BJ (cell line): ENCODE results near the gene WNK1. TPM values are rescaled to one million over a fixed set of nuclear protein-coding genes. Genes with fewer than 3 reads are reported as not detected.
"Not testable (repeated sequence)": the region's sequence is repeated elsewhere in the genome, so short reads cannot be mapped to it uniquely, and the experiment has no call there.

ENCODE experiments used
- CTCF ChIA-PET: fragments of 350-600 bp; formaldehyde crosslinking; extraction: SDS; loops from one replicate; lab custom pipeline; 2021; ENCODE audit warnings: antibody characterized with exemption, inconsistent platforms; lab: Yijun Ruan, JAX
- POLR2A ChIA-PET: fragments of 300-600 bp; sonication (Branson Sonifier 250); formaldehyde crosslinking; extraction: SDS; loops from one replicate; lab custom pipeline; 2021; ENCODE audit warnings: antibody characterized with exemption; lab: Charles Lee
- DNase-seq: peaks from one replicate; pipeline ENCODE4 v3.0.0-alpha.2; 2011; ENCODE audit warnings: low read depth
- H3K27me3 ChIP-seq: 2 replicates; pipeline ENCODE4 v1.6.0; 2011; ENCODE audit warnings: low read length; ENCODE audit not compliant: control insufficient read depth, insufficient read depth
- H3K36me3 ChIP-seq: 2 replicates; pipeline ENCODE4 v1.5.1; 2011; ENCODE audit warnings: low read length; ENCODE audit not compliant: control insufficient read depth, insufficient read depth
- H3K4me3 ChIP-seq: 2 replicates; pipeline ENCODE4 v1.5.1; 2011; ENCODE audit warnings: low read depth, mild to moderate bottlenecking, control low read depth, low read length
- polyA plus RNA-seq: library from polyadenylated mRNA; depleted of rRNA; stranded (reverse); fragments of >200 nt; gene quantifications from 2 replicates; pipeline ENCODE4 v1.2.3, GENCODE V29; 2011
- TF ChIP-seq, protein P1 (sequence below): IDR thresholded peaks from 2 replicates; pipeline ENCODE4 v1.5.1; 2011; ENCODE audit warnings: low read depth, mild to moderate bottlenecking, control low read depth, inconsistent platforms, low read length, moderate library complexity; ENCODE audit not compliant: insufficient read depth

WNK1 gene
- polyA plus RNA-seq, 1 experiment = 45.2 TPM

DNA sequence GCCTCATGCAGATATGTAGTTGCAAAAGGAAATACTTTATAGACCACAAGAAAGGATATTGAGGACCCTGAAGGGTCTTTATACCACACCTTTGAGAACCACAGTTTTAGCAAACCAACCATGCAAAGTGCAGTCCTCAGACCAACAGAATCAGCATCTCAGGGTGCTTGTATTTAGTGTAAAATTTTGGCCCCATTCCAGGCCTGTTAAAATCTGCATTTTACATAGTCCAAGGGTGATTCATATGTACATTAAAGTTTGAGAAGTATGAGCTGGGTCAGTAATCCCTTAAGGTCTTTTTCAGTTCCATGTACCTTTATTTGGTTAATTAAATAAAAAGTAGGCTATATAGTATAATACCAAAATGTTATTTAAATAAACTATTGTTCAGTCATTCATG is 91.2 kb downstream of the WNK1 start:
- no peaks in the 10 kb centered on the region for H3K27me3 ChIP-seq
- TF ChIP-seq, protein P1, sequence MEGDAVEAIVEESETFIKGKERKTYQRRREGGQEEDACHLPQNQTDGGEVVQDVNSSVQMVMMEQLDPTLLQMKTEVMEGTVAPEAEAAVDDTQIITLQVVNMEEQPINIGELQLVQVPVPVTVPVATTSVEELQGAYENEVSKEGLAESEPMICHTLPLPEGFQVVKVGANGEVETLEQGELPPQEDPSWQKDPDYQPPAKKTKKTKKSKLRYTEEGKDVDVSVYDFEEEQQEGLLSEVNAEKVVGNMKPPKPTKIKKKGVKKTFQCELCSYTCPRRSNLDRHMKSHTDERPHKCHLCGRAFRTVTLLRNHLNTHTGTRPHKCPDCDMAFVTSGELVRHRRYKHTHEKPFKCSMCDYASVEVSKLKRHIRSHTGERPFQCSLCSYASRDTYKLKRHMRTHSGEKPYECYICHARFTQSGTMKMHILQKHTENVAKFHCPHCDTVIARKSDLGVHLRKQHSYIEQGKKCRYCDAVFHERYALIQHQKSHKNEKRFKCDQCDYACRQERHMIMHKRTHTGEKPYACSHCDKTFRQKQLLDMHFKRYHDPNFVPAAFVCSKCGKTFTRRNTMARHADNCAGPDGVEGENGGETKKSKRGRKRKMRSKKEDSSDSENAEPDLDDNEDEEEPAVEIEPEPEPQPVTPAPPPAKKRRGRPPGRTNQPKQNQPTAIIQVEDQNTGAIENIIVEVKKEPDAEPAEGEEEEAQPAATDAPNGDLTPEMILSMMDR = no peak
- CTCF ChIA-PET = interaction anchor here (1.3 kb wide), 1 partner anchor 13 kb away, joined by 3 read pairs; no protein-coding TSS in a partner anchor
- no peaks in the 10 kb centered on the region for H3K36me3 ChIP-seq
- H3K4me3 ChIP-seq = no peak overlapping the region
- POLR2A ChIA-PET = no interaction called here
- DNase-seq = no peak

DNA sequence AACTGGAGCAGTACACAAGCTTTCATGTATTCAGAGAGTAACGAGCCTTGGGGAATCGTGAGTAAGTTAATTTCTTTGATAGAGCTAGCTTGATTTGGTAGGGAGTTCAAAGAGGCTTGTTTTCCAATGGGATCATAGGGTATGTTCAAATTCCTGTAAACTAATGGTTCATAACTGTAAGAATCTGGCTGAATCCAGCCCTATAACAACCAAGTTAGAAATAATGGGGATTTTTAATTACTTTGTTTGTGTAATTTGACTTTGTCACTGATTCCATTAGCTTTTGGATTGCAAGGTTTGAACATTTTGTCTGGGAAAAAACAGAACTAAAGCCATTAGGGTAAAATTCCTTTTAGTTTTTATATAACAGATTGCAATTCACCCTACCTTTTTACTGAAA is 94.0 kb downstream of the WNK1 start:
- H3K27me3 ChIP-seq = no peaks in the 10 kb centered on the region
- ChIA-PET CTCF (interaction anchor here (1.7 to 2.1 kb wide), 2 partner anchors 18 to 30 kb away, joined by 5 read pairs; no protein-coding TSS in a partner anchor), POLR2A (no interaction called here)
- H3K4me3 ChIP-seq = no peak overlapping the region
- H3K36me3 ChIP-seq = no peaks in the 10 kb centered on the region
- TF ChIP-seq, protein P1 = no peak
- no peak for DNase-seq

DNA sequence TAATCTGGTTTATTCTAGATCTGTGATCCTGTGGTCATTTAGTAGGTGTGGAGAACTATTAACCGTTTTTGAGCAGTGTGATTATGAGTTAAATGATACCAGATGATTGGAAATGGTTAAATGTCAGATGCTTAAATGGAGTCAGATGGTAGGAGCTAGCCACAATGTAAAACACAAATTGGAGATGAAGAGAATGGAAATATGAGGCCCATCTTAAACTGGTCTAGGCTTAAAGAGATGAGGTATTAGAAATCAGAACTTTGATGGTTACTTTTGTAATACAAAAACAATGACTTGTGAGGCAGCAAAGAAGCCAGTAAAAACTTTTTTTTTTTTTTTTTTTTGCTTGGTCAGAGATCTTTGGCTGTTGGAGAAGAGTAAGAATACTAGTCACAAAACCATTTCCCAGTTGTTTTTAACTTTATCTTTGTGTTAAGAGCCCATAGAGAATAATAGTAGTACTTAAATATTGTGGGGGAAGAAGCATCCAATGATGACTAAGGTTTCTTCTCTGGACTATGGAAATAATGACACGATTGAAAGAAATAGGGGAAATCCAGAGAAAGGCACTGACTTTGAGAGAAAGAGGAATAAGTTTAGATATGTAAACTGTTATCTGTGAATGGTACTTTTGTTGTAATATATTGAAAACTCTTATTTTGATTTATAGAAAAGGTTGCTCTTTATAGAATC is 95.9 kb downstream of the WNK1 start:
- H3K27me3 ChIP-seq = no peaks in the 10 kb centered on the region
- DNase-seq = no peak
- ChIA-PET POLR2A (no interaction called here), CTCF (interaction anchor here (1.2 to 1.3 kb wide), 2 partner anchors 10 to 97 kb away, joined by 3 to 4 read pairs; no protein-coding TSS in a partner anchor)
- H3K4me3 ChIP-seq = no peak overlapping the region
- no peaks in the 10 kb centered on the region for H3K36me3 ChIP-seq
- TF ChIP-seq, protein P1 = no peak

DNA sequence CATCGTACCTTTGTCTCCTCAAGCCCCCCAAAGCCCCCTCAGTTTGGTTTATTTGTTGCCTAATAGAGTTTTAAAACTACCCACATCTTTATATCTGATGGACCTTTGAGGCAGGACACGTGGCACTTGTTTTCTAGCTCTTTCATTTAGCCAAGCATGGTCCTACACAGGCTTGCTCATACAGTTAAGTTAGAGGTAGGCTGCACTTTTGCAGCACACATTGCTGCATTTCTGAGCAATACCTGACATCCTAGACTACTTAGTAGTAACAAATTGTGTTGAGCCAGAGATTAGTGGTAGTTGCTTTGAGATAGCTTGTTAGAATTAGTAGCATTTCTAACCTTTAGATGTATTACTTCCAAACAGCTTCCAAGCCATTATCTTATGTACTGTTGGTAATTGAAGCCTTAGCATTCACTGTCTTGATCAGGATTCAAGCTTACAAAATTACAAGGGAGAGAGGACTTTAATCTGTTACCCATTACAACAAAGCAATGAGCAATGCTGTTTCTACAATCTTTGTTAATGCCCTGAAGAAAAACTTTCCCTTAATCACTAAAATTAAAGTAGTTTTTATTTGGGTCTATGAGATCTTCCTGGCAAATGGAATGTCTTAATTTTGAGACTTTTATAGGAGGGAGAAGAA is 96.6 kb downstream of the WNK1 start:
- TF ChIP-seq, protein P1 = no peak
- DNase-seq = no peak
- CTCF ChIA-PET = interaction anchor here (1.2 to 1.3 kb wide), 2 partner anchors 10 to 98 kb away, joined by 3 to 4 read pairs; no protein-coding TSS in a partner anchor
- H3K36me3 ChIP-seq = no peaks in the 10 kb centered on the region
- no peak overlapping the region for H3K4me3 ChIP-seq
- H3K27me3 ChIP-seq = no peaks in the 10 kb centered on the region
- POLR2A ChIA-PET = no interaction called here

DNA sequence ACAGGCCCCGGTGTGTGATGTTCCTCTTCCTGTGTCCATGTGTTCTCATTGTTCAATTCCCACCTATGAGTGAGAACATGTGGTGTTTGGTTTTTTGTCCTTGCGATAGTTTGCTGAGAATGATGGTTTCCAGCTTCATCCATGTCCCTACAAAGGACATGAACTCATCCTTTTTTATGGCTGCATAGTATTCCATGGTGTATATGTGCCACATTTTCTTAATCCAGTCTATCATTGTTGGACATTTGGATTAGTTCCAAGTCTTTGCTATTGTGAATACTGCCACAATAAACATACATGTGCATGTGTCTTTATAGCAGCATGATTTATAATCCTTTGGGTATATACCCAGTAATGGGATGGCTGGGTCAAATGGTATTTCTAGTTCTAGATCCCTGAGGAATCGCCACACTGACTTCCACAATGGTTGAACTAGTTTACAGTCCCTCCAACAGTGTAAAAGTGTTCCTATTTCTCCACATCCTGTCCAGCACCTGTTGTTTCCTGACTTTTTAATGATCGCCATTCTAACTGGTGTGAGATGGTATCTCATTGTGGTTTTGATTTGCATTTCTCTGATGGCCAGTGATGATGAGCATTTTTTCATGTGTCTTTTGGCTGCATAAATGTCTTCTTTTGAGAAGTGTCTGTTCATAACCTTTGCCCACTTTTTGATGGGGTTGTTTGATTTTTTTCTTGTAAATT is 97.5 kb downstream of the WNK1 start:
- DNase-seq, H3K4me3 ChIP-seq, H3K36me3 ChIP-seq, H3K27me3 ChIP-seq, POLR2A ChIA-PET: not testable (repeated sequence)
- CTCF ChIA-PET = interaction anchor here (1.3 kb wide), 1 partner anchor 98 kb away, joined by 4 read pairs; no protein-coding TSS in a partner anchor
